ENCODE measurements around the gene SHISA7.

GRCh38 chr19:55435020-55435419 lies 8.1 kb downstream of the SHISA7 start:
- TF ChIP-seq CTCF (IDR thresholded peaks at IDR 0.05; ENCODE audit: low read length) (no peak), EZH2 (IDR thresholded peaks at IDR 0.05; ENCODE audit: borderline replicate concordance, low read length) (no peak)

All from OCI-LY1 (cell line).